Calu3 (cell line): ENCODE measurements around the gene SPAG16. TPM values are rescaled to one million over a fixed set of nuclear protein-coding genes. Genes with fewer than 3 reads are reported as not detected.

Experiments
- BruUV-seq: library from RNA; stranded (reverse); fragments of 400-500 nt; replicated peaks from 2 replicates; lab custom pipeline; 2021; lab: Mats Ljungman, UMichigan
- CTCF ChIA-PET: fragments of 300-600 bp; sonication (Branson Sonifier 250); formaldehyde crosslinking; loops from one replicate; lab custom pipeline; 2022; ENCODE audit warnings: antibody characterized with exemption; lab: Charles Lee
- DNase-seq: peaks from one replicate; pipeline ENCODE4 v3.0.0; 2022
- H3K27ac Mint-ChIP-seq: one replicate; pipeline ENCODE4 v1.8.0; 2022; ENCODE audit warnings: mixed read lengths; ENCODE audit not compliant: unreplicated experiment
- H3K27me3 Mint-ChIP-seq: one replicate; pipeline ENCODE4 v1.8.0; 2022; ENCODE audit warnings: mixed read lengths; ENCODE audit not compliant: unreplicated experiment
- H3K36me3 Mint-ChIP-seq: one replicate; pipeline ENCODE4 v1.8.0; 2022; ENCODE audit warnings: mild to moderate bottlenecking, moderate library complexity, mixed read lengths; ENCODE audit not compliant: insufficient read depth, unreplicated experiment
- H3K4me1 Mint-ChIP-seq: one replicate; pipeline ENCODE4 v1.8.0; 2022; ENCODE audit warnings: mild to moderate bottlenecking, low read depth, mixed read lengths; ENCODE audit not compliant: unreplicated experiment
- H3K4me3 Mint-ChIP-seq: one replicate; pipeline ENCODE4 v1.8.0; 2022; ENCODE audit warnings: mild to moderate bottlenecking, low read depth, moderate library complexity, mixed read lengths; ENCODE audit not compliant: unreplicated experiment
- H3K9me3 Mint-ChIP-seq: one replicate; pipeline ENCODE4 v1.8.0; 2022; ENCODE audit warnings: low read depth, mixed read lengths; ENCODE audit not compliant: unreplicated experiment
- intact Hi-C: fragments of 100-400 bp; cut with micrococcal nuclease; formaldehyde crosslinking; loops from one replicate; pipeline ENCODE4 v1.10.0; 2022; ENCODE audit not compliant: unreplicated experiment
- total RNA-seq: library from RNA; stranded (reverse); gene quantifications from 2 replicates; pipeline ENCODE4 v1.2.3, GENCODE V29; 2022
- TF ChIP-seq, protein P1 (sequence below): fragments of 200-600 bp; IDR thresholded peaks from one replicate; pipeline ENCODE4 v1.8.0; 2022; ENCODE audit warnings: antibody characterized with exemption; ENCODE audit not compliant: unreplicated experiment

Gene SPAG16
- total RNA-seq, 1 experiment from 2014 or later: 30.2 TPM

DNA sequence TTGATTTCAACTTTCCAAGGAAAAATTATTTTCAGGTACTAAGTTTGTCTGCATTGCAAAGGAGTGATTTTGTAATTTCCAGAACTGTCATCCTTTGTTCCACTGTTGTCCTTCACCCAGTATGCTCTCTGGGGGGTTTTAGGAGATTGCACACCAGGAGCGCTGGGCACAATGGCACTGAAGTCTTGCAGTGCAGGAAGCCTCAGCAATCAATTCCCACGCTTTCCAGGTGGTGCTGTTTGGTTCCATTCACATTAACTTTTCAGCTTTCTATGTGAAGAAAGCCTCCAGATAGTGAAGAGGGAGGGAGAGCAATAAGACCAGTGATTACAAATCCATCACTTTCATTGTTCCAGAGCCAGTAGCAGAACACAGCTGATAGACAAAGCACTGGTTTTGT, 782.6 kb downstream of the SPAG16 start:
- intact Hi-C loops: no loop called here
- TF ChIP-seq, protein P1, sequence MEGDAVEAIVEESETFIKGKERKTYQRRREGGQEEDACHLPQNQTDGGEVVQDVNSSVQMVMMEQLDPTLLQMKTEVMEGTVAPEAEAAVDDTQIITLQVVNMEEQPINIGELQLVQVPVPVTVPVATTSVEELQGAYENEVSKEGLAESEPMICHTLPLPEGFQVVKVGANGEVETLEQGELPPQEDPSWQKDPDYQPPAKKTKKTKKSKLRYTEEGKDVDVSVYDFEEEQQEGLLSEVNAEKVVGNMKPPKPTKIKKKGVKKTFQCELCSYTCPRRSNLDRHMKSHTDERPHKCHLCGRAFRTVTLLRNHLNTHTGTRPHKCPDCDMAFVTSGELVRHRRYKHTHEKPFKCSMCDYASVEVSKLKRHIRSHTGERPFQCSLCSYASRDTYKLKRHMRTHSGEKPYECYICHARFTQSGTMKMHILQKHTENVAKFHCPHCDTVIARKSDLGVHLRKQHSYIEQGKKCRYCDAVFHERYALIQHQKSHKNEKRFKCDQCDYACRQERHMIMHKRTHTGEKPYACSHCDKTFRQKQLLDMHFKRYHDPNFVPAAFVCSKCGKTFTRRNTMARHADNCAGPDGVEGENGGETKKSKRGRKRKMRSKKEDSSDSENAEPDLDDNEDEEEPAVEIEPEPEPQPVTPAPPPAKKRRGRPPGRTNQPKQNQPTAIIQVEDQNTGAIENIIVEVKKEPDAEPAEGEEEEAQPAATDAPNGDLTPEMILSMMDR: no peak
- Mint-ChIP-seq H3K27me3 (no peaks in the 10 kb centered on the region), H3K9me3 (peaks cover 7% of the 10 kb centered on the region), H3K4me1 (no peaks in the 10 kb centered on the region), H3K27ac (no peak overlapping the region), H3K4me3 (no peak overlapping the region), H3K36me3 (no peaks in the 10 kb centered on the region)
- DNase-seq: no peak
- BruUV-seq: no TSS peak
- CTCF ChIA-PET: interaction anchor here (0.7 kb wide), 1 partner anchor 652 kb away, joined by 3 read pairs; no protein-coding TSS in a partner anchor

DNA sequence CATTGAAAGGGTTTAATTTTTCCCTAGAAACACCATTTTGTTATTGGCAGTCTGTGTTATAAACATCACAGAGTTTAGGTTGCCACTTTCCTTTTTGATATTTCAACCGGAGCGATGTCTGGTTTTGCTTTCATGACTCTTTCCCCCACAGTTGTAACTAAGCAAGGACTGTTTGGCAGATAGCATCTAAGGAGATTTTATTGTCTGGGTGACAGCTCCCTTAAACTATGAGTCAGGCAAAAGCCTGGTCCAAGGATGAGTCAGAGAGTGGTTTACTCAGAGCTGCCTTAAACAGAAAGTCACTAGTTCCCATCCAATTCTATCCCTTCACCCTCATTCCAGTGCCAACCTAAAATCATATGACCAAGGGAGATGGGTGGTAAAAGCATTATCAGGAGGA, 785.0 kb downstream of the SPAG16 start:
- CTCF ChIA-PET: interaction anchor here (0.5 to 0.9 kb wide), 2 partner anchors 16 to 203 kb away, joined by 4 to 6 read pairs; no protein-coding TSS in a partner anchor
- H3K4me1 Mint-ChIP-seq: no peaks in the 10 kb centered on the region
- DNase-seq: peak; percentile 40
- intact Hi-C loops: no loop called here
- TF ChIP-seq, protein P1: no peak
- no peak overlapping the region for H3K27ac Mint-ChIP-seq
- H3K27me3 Mint-ChIP-seq: no peaks in the 10 kb centered on the region
- no TSS peak for BruUV-seq
- no peaks in the 10 kb centered on the region for H3K9me3 Mint-ChIP-seq
- H3K36me3 Mint-ChIP-seq: no peaks in the 10 kb centered on the region
- no peak overlapping the region for H3K4me3 Mint-ChIP-seq

DNA sequence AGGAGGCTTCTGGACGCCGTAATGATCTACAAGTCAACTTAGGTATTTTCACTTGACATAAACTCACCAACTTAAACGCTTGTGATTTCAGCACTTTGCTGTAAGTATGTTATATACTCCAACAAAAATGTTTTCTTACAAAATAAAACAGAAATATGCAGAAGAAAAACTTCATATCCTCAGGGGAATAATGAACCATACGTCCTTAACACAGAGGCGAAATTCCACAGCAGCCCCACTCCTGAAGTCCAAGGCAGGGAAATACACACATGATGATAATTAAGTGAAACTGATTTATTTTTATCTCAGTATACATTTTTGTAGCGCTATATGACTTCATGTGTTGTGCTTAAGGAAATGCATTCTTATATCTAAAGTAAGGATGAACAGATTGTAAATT, 791.2 kb downstream of the SPAG16 start:
- no TSS peak for BruUV-seq
- CTCF ChIA-PET: interaction anchor here (0.6 kb wide), 1 partner anchor 862 kb away, joined by 3 read pairs; no protein-coding TSS in a partner anchor

DNA sequence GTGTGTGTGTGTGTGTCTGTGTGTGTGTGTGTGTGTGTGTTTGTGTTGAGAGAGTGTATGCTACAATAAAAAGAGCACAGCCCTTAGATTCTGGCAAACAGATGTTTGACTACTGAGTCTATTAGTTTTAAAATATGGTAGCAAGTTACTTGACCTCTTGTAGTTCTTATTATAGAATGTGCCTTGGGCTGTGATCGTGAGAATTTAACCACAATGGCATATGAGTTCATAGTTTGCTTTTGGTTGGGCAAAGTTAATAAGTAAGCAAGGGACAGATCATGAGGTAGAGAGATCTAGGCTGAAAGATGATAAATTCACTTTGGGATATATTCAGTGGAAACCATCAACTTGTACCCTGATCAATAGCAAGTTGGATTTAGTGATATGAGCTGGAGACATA, 792.3 kb downstream of the SPAG16 start:
- no peak overlapping the region for H3K27ac Mint-ChIP-seq
- peaks cover 20% of the 10 kb centered on the region for H3K4me1 Mint-ChIP-seq
- intact Hi-C loops: no loop called here
- TF ChIP-seq, protein P1: no peak
- BruUV-seq: no TSS peak
- no peaks in the 10 kb centered on the region for H3K27me3 Mint-ChIP-seq
- no peak overlapping the region for H3K4me3 Mint-ChIP-seq
- CTCF ChIA-PET: no interaction called here
- no peaks in the 10 kb centered on the region for H3K36me3 Mint-ChIP-seq
- H3K9me3 Mint-ChIP-seq: no peaks in the 10 kb centered on the region
- no peak for DNase-seq

More for the DNA sequence above, 791.2 kb downstream of the SPAG16 start:
- no peaks in the 10 kb centered on the region for H3K9me3 Mint-ChIP-seq
- DNase-seq: no peak
- H3K27me3 Mint-ChIP-seq: no peaks in the 10 kb centered on the region
- intact Hi-C loops: no loop called here
- H3K4me1 Mint-ChIP-seq: peaks cover 20% of the 10 kb centered on the region
- TF ChIP-seq, protein P1: no peak
- no peak overlapping the region for H3K4me3 Mint-ChIP-seq
- no peaks in the 10 kb centered on the region for H3K36me3 Mint-ChIP-seq
- no peak overlapping the region for H3K27ac Mint-ChIP-seq
